ENCODE measurements around the gene HEATR1. TPM values are rescaled to one million over a fixed set of nuclear protein-coding genes. Genes with fewer than 3 reads are reported as not detected.
A peak's percentile ranks its signal among the peaks of the same experiment; 100 is the strongest.

The HEATR1 gene
- total RNA-seq, 1 donor from 2014 or later = 23.6 TPM

GRCh38 chr1:236518322-236518721, 86.0 kb downstream of the HEATR1 start:
- Histone ChIP-seq H3K4me3 (no peak overlapping the region), H3K9me3 (no peaks in the 10 kb centered on the region)
- no peak for TF ChIP-seq CTCF (IDR thresholded peaks at IDR 0.05)

GRCh38 chr1:236516929-236517704, 87.2 kb downstream of the HEATR1 start:
- no peaks in the 10 kb centered on the region for H3K36me3 ChIP-seq
- ATAC-seq = peak; percentile 65
- no peak overlapping the region for H3K27ac ChIP-seq
- no peak overlapping the region for H3K4me3 ChIP-seq
- peaks cover 7% of the 10 kb centered on the region for H3K4me1 ChIP-seq
- no peaks in the 10 kb centered on the region for H3K9me3 ChIP-seq
- DNase-seq = no peak
- TF ChIP-seq CTCF (IDR thresholded peaks at IDR 0.05) = no peak
- intact Hi-C loops (cut with DNase I) = no loop called here
- no peaks in the 10 kb centered on the region for H3K27me3 ChIP-seq

More at GRCh38 chr1:236518322-236518721, 86.0 kb downstream of the HEATR1 start:
- no peaks in the 10 kb centered on the region for H3K36me3 ChIP-seq
- intact Hi-C loops (cut with DNase I) = no loop called here
- H3K4me1 ChIP-seq = peaks cover 10% of the 10 kb centered on the region
- ATAC-seq (no peak), DNase-seq (no peak)
- no peak overlapping the region for H3K27ac ChIP-seq
- no peaks in the 10 kb centered on the region for H3K27me3 ChIP-seq

- no peak overlapping the region for H3K27ac ChIP-seq
- no peaks in the 10 kb centered on the region for H3K27me3 ChIP-seq
- intact Hi-C loops (cut with DNase I) = no loop called here
- no peak overlapping the region for H3K4me3 ChIP-seq
- no peaks in the 10 kb centered on the region for H3K36me3 ChIP-seq
- DNase-seq (no peak), ATAC-seq (no peak)
- no peaks in the 10 kb centered on the region for H3K9me3 ChIP-seq
- TF ChIP-seq CTCF (IDR thresholded peaks at IDR 0.05) = no peak
- H3K4me1 ChIP-seq = peaks cover 7% of the 10 kb centered on the region
These were observed 88.8 kb downstream of the HEATR1 start for GRCh38 chr1:236515443-236515958.

- ATAC-seq (no peak), DNase-seq (no peak)
- no peak overlapping the region for H3K4me3 ChIP-seq
- no peak overlapping the region for H3K27ac ChIP-seq
- intact Hi-C loops (cut with DNase I) = no loop called here
- H3K9me3 ChIP-seq = no peaks in the 10 kb centered on the region
- H3K36me3 ChIP-seq = no peaks in the 10 kb centered on the region
- no peaks in the 10 kb centered on the region for H3K27me3 ChIP-seq
- H3K4me1 ChIP-seq = peaks cover 7% of the 10 kb centered on the region
- TF ChIP-seq CTCF (IDR thresholded peaks at IDR 0.05) = no peak
These were observed 89.4 kb downstream of the HEATR1 start for GRCh38 chr1:236514703-236515442.

GRCh38 chr1:236511735-236512418, 92.4 kb downstream of the HEATR1 start:
- peaks cover 7% of the 10 kb centered on the region for H3K4me1 ChIP-seq
- no peaks in the 10 kb centered on the region for H3K27me3 ChIP-seq
- no peak overlapping the region for H3K27ac ChIP-seq
- H3K9me3 ChIP-seq = no peaks in the 10 kb centered on the region
- H3K36me3 ChIP-seq = no peaks in the 10 kb centered on the region
- ATAC-seq = no peak
- DNase-seq = no peak
- H3K4me3 ChIP-seq = no peak overlapping the region
- no peak for TF ChIP-seq CTCF (IDR thresholded peaks at IDR 0.05)
- intact Hi-C loops (cut with DNase I) = no loop called here

All from upper lobe of right lung (tissue), 1 donor.